ENCODE data around the gene DNM3. TPM values are rescaled to one million over a fixed set of nuclear protein-coding genes. Genes with fewer than 3 reads are reported as not detected.

The DNM3 gene
- total and polyA plus RNA-seq, 9 donors, result 3.1 to 6.5 (median 4.4) TPM

DNA sequence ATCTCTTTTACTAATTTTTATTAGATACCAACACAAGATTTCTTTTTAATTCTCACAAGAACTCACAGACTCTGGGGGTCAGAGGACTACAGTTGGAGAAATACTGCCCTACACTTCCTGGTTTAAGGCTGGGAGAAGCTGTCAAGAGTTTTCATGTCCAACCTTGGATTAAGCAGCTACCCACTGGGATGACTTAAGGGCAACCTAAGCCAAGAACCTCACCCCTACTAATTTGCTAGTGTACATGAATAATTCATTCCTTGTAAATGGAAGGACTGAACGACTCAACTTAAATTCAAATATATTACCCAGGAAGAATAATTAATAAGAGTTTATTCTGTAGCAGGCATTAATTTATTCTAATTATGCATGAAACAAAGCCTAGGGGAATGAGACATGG lies 396.9 kb downstream of the DNM3 start:
- no peak for DNase-seq
- intact Hi-C loops (cut with DNase I), result no loop called here
- Histone ChIP-seq H3K4me3 (no peak overlapping the region), H3K9me3 (no peaks in the 10 kb centered on the region), H3K4me1 (ENCODE audit: insufficient read depth) (peaks cover 3% of the 10 kb centered on the region), H3K27me3 (no peaks in the 10 kb centered on the region), H3K27ac (no peak overlapping the region), H3K36me3 (no peaks in the 10 kb centered on the region)
- WGBS, 3 donors, result 94 to 98% (median 97%) methylated on average over 1 of the region's 1 CpG
- TF ChIP-seq EP300 (IDR thresholded peaks at IDR 0.05), result no peak
- TF ChIP-seq POLR2A (IDR thresholded peaks at IDR 0.05), result no peak
- TF ChIP-seq, protein P1, sequence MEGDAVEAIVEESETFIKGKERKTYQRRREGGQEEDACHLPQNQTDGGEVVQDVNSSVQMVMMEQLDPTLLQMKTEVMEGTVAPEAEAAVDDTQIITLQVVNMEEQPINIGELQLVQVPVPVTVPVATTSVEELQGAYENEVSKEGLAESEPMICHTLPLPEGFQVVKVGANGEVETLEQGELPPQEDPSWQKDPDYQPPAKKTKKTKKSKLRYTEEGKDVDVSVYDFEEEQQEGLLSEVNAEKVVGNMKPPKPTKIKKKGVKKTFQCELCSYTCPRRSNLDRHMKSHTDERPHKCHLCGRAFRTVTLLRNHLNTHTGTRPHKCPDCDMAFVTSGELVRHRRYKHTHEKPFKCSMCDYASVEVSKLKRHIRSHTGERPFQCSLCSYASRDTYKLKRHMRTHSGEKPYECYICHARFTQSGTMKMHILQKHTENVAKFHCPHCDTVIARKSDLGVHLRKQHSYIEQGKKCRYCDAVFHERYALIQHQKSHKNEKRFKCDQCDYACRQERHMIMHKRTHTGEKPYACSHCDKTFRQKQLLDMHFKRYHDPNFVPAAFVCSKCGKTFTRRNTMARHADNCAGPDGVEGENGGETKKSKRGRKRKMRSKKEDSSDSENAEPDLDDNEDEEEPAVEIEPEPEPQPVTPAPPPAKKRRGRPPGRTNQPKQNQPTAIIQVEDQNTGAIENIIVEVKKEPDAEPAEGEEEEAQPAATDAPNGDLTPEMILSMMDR (IDR thresholded peaks at IDR 0.05), result no peak

DNA sequence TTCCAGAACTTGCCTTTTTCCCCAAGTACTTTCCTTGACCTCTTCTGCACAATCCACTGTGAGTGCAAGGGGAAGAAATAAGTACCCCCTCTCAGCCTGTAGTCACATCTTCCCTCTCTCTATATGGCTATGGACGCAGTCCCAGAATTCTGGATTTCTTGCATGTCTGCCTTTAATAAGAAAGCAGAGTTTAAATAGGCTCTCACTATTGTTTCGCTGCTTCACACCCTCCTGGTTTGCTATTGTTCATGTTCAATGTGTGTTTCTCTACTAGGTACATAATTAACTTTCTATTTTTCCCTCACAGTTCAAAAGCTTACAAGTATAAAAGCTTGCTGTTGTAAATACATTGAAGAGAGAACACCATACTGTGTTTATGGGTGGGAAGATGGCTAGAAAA lies 397.7 kb downstream of the DNM3 start:
- peaks cover 3% of the 10 kb centered on the region for H3K4me1 ChIP-seq (ENCODE audit: insufficient read depth)
- DNase-seq, result no peak
- TF ChIP-seq POLR2A (IDR thresholded peaks at IDR 0.05), result no peak
- TF ChIP-seq, protein P1 (IDR thresholded peaks at IDR 0.05), result no peak
- no peak for TF ChIP-seq EP300 (IDR thresholded peaks at IDR 0.05)
- H3K9me3 ChIP-seq, result no peaks in the 10 kb centered on the region
- H3K27me3 ChIP-seq, result no peaks in the 10 kb centered on the region
- no peak overlapping the region for H3K4me3 ChIP-seq
- WGBS, 3 donors, result 92 to 97% (median 96%) methylated on average over 2 of the region's 2 CpGs
- H3K27ac ChIP-seq, result no peak overlapping the region
- H3K36me3 ChIP-seq, result no peaks in the 10 kb centered on the region
- intact Hi-C loops (cut with DNase I), result no loop called here

DNA sequence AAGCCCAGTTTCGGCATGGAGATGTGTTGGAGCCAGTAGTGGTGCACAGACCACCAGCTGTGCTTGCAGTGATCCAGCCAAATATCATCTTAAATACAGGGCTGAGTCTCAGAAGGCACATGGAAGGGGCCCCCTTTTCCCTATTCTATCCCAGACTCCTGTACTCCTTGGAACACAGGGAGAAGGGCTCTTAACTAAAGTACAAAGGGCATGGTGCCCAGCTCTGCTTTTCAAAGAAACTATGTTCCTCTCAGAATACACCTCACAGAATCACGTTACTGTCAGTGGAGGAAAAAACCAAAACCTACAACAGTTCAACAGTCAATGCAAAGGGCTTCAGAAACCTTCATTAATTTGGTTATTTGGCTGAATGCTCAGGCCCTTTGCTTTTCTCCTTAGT lies 398.6 kb downstream of the DNM3 start:
- peaks cover 3% of the 10 kb centered on the region for H3K4me1 ChIP-seq (ENCODE audit: insufficient read depth)
- no peak for DNase-seq
- no peak overlapping the region for H3K4me3 ChIP-seq
- no peaks in the 10 kb centered on the region for H3K36me3 ChIP-seq
- H3K27ac ChIP-seq, result no peak overlapping the region
- no peaks in the 10 kb centered on the region for H3K9me3 ChIP-seq
- no peaks in the 10 kb centered on the region for H3K27me3 ChIP-seq
- 55 to 67% (median 57%) methylated on average over 2 of the region's 2 CpGs for WGBS, 3 donors
- no peak for TF ChIP-seq POLR2A (IDR thresholded peaks at IDR 0.05)
- TF ChIP-seq EP300 (IDR thresholded peaks at IDR 0.05), result no peak
- TF ChIP-seq, protein P1 (IDR thresholded peaks at IDR 0.05), result no peak
- intact Hi-C loops (cut with DNase I), result no loop called here

- intact Hi-C loops (cut with DNase I), result no loop called here
- TF ChIP-seq, protein P1 (IDR thresholded peaks at IDR 0.05), result no peak
- no peak for TF ChIP-seq POLR2A (IDR thresholded peaks at IDR 0.05)
- H3K27me3 ChIP-seq, result no peaks in the 10 kb centered on the region
- no peaks in the 10 kb centered on the region for H3K36me3 ChIP-seq
- H3K9me3 ChIP-seq, result no peaks in the 10 kb centered on the region
- H3K4me3 ChIP-seq, result no peak overlapping the region
- no peak overlapping the region for H3K27ac ChIP-seq
- WGBS, 3 donors, result 72 to 86% (median 81%) methylated on average over 1 of the region's 1 CpG
- DNase-seq, result no peak
- peaks cover 3% of the 10 kb centered on the region for H3K4me1 ChIP-seq (ENCODE audit: insufficient read depth)
Observed at GRCh38 chr1:172241540-172241939, 400.2 kb downstream of the DNM3 start.

DNA sequence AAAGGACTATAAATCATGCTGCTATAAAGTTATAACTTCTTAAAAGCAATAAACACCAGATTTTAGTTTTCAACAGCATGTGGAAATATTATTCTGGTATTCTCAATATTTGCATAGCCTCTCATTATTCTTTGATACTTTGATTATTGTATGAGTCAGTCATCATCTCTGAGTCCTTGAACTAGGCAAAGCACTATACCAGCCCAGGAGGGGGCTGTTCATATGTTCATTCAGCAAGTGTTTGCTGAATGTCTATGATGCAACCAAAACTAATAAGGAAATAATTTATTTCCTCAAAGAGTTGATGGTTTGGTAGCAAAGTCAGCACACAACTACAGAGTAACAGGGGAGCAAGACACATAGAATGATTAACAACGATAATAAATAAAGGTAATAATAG lies 403.6 kb downstream of the DNM3 start:
- no peak for DNase-seq
- intact Hi-C loops (cut with DNase I), result no loop called here
- Histone ChIP-seq H3K9me3 (no peaks in the 10 kb centered on the region), H3K36me3 (no peaks in the 10 kb centered on the region), H3K4me1 (ENCODE audit: insufficient read depth) (peaks cover 1% of the 10 kb centered on the region), H3K27me3 (no peaks in the 10 kb centered on the region), H3K27ac (no peak overlapping the region), H3K4me3 (no peak overlapping the region)
- TF ChIP-seq, protein P1 (IDR thresholded peaks at IDR 0.05), result no peak
- TF ChIP-seq POLR2A (IDR thresholded peaks at IDR 0.05) (no peak), EP300 (IDR thresholded peaks at IDR 0.05) (no peak)
- 87 to 99% (median 97%) methylated on average over 1 of the region's 1 CpG for WGBS, 3 donors
